Kidney (tissue), 14 donors: ENCODE data around the gene ESRRA. TPM values are rescaled to one million over a fixed set of nuclear protein-coding genes. Genes with fewer than 3 reads are reported as not detected.

ENCODE experiments used
- DNase-seq, 5 donors: peaks; one replicate each; pipeline ENCODE4 v3.0.0-alpha.2; 2013 to 2020
- FAIRE-seq: peaks from 2 replicates; lab custom pipeline; 2012; peaks lifted over from hg19 to GRCh38; lab: Jason Lieb, UNC
- H3K27ac ChIP-seq, 2 donors: one replicate each; pipeline ENCODE4 v1.7.0; 2013; ENCODE audit warnings: low read depth in 2 of 2, low read length in 2 of 2, inconsistent platforms in 1 of 2
- H3K27me3 ChIP-seq: one replicate; pipeline ENCODE4 v1.7.1; 2013; ENCODE audit warnings: low read length, inconsistent platforms; ENCODE audit not compliant: control insufficient read depth, insufficient read depth
- H3K36me3 ChIP-seq, 3 donors: one replicate each; pipeline versions ENCODE4 v1.7.0 to v1.7.1; 2013; ENCODE audit warnings: low read length in 3 of 3, control low read depth in 1 of 3, inconsistent platforms in 1 of 3; ENCODE audit not compliant: insufficient read depth in 3 of 3, control insufficient read depth in 2 of 3
- H3K4me1 ChIP-seq, 3 donors: one replicate each; pipeline versions ENCODE4 v1.7.0 to v1.7.1; 2013; ENCODE audit warnings: low read length in 3 of 3, inconsistent platforms in 1 of 3, low read depth in 1 of 3; ENCODE audit not compliant: control insufficient read depth in 2 of 3, insufficient read depth in 2 of 3
- H3K4me3 ChIP-seq, 3 donors: one replicate each; pipeline versions ENCODE4 v1.7.0 to v1.8.1; 2013; ENCODE audit warnings: low read length in 3 of 3, control low read depth in 1 of 3, inconsistent platforms in 1 of 3
- H3K9ac ChIP-seq, 3 donors: one replicate each; pipeline versions ENCODE4 v1.7.0 to v1.7.1; 2013; ENCODE audit warnings: low read length in 3 of 3, control low read depth in 1 of 3, inconsistent platforms in 1 of 3
- H3K9me3 ChIP-seq, 3 donors: one replicate each; pipeline versions ENCODE4 v1.7.0 to v1.7.1; 2013; ENCODE audit warnings: low read length in 3 of 3, control low read depth in 1 of 3, inconsistent platforms in 1 of 3; ENCODE audit not compliant: control insufficient read depth in 2 of 3, insufficient read depth in 1 of 3
- intact Hi-C: fragments of 100-400 bp; cut with DNase I; formaldehyde crosslinking; loops from one replicate; pipeline ENCODE4 v1.11.1; 2022
- polyA plus RNA-seq: library from polyadenylated mRNA; stranded (reverse); fragments of 350-450 nt; fragmentation: Illumina TruSeq; extraction: RNeasy Lipid Tissue Mini Kit (QIAGEN cat#74804); gene quantifications from one replicate; pipeline ENCODE4 v1.2.3, GENCODE V29; 2014; ENCODE audit warnings: low read depth, low replicate concordance; ENCODE audit not compliant: insufficient read depth
- total RNA-seq: library from RNA; stranded (reverse); fragmentation: NEBNext Ultra II Directional; extraction: Animal tissue kit (Norgen Biotek cat#: 25700); gene quantifications from one replicate; pipeline ENCODE4 v1.2.1, GENCODE V29; 2021
- TF ChIP-seq, protein P1 (sequence below): IDR thresholded peaks from 3 replicates; pipeline ENCODE4 v1.5.1; 2012; ENCODE audit warnings: mild to moderate bottlenecking, moderate library complexity, borderline replicate concordance; ENCODE audit not compliant: insufficient read depth; ENCODE audit errors: extremely low read depth
- donor health status: control.
- donor health status: control.
- donor health status: control.
- donor health status: control.
- donor health status: control.
- donor health status: DM: yes; HTN: yes; CAD: no.
- donor health status: Normal renal cell carcinoma (clear cell type).

ESRRA gene
- total and polyA plus RNA-seq, 2 donors from 2014 or later, result 59.7 to 117 TPM

DNA sequence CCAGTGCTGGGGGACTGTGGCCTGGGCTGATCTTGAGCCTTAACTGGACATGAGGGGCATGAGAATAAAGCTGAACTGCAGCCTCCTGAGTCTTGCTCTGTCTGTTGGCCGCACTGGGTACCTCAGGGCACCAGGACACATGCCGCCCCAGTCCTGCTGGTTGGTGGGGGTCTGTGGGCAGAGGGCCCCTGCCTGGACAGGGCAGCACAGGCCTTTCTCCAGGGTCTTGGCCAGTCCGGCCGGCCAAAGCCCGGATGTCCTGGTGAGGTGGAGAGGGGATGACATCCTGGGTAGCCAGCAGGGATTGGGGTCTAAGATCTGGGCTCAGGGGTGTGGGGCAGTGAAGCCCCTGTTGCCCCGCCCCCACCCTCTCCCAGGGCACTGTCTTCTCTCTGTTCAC, 52.1 kb downstream of the ESRRA start:
- TF ChIP-seq, protein P1, sequence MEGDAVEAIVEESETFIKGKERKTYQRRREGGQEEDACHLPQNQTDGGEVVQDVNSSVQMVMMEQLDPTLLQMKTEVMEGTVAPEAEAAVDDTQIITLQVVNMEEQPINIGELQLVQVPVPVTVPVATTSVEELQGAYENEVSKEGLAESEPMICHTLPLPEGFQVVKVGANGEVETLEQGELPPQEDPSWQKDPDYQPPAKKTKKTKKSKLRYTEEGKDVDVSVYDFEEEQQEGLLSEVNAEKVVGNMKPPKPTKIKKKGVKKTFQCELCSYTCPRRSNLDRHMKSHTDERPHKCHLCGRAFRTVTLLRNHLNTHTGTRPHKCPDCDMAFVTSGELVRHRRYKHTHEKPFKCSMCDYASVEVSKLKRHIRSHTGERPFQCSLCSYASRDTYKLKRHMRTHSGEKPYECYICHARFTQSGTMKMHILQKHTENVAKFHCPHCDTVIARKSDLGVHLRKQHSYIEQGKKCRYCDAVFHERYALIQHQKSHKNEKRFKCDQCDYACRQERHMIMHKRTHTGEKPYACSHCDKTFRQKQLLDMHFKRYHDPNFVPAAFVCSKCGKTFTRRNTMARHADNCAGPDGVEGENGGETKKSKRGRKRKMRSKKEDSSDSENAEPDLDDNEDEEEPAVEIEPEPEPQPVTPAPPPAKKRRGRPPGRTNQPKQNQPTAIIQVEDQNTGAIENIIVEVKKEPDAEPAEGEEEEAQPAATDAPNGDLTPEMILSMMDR, result no peak
- intact Hi-C loops, result no loop called here
- no peak for FAIRE-seq
- DNase-seq, result peak in 1 of 5 donors; percentile 54
- Histone ChIP-seq H3K9me3 (no peaks in the 10 kb centered on the region), H3K27me3 (no peaks in the 10 kb centered on the region), H3K36me3 (peaks cover 0 to 3% (median 0%) of the 10 kb centered on the region in 3 donors), H3K4me3 (no peak overlapping the region), H3K9ac (no peak overlapping the region), H3K27ac (no peak overlapping the region), H3K4me1 (peaks cover 0 to 22% (median 5%) of the 10 kb centered on the region in 3 donors)

GRCh38 chr11:64357904-64358535, 52.7 kb downstream of the ESRRA start:
- DNase-seq (peak in 2 of 5 donors; percentile 66 to 81), FAIRE-seq (no peak)
- peak overlapping the region in 1 of 3 donors; percentile 88 for H3K4me3 ChIP-seq
- H3K27ac ChIP-seq, result peak overlapping the region in 1 of 2 donors; percentile 47
- H3K36me3 ChIP-seq, result peaks cover 0 to 6% (median 0%) of the 10 kb centered on the region in 3 donors
- TF ChIP-seq, protein P1, result no peak
- no peaks in the 10 kb centered on the region for H3K27me3 ChIP-seq
- peak overlapping the region in 2 of 3 donors; percentile 22 to 83 for H3K9ac ChIP-seq
- peaks cover 0 to 22% (median 5%) of the 10 kb centered on the region in 3 donors for H3K4me1 ChIP-seq
- intact Hi-C loops, result no loop called here
- H3K9me3 ChIP-seq, result no peaks in the 10 kb centered on the region

GRCh38 chr11:64358536-64358906, 53.2 kb downstream of the ESRRA start:
- H3K4me1 ChIP-seq, result peaks cover 0 to 22% (median 5%) of the 10 kb centered on the region in 3 donors
- no peaks in the 10 kb centered on the region for H3K9me3 ChIP-seq
- DNase-seq (peak in 2 of 5 donors; percentile 77 to 87), FAIRE-seq (no peak)
- H3K27me3 ChIP-seq, result no peaks in the 10 kb centered on the region
- peaks cover 0 to 8% (median 0%) of the 10 kb centered on the region in 3 donors for H3K36me3 ChIP-seq
- peak overlapping the region; percentile 11 to 47 for H3K27ac ChIP-seq
- peak overlapping the region in 2 of 3 donors; percentile 3 to 83 for H3K9ac ChIP-seq
- intact Hi-C loops, result no loop called here
- TF ChIP-seq, protein P1, result no peak
- H3K4me3 ChIP-seq, result peak overlapping the region in 2 of 3 donors; percentile 59 to 88
